Activated CD8-positive, alpha-beta memory T cell treated with anti-CD3 and anti-CD28 coated beads, Interleukin-2, amount 50 U/mL, for 1 hour (primary cell): ENCODE data around the gene ZBTB49.

ENCODE experiments used
- DNase-seq: peaks from one replicate; pipeline ENCODE4 v3.0.0-alpha.2; 2020; ENCODE audit errors: extremely low read depth

Gene ZBTB49

GRCh38 chr4:4277531-4277930 lies 12.5 kb upstream of the ZBTB49 start:
- no peak for DNase-seq

GRCh38 chr4:4281787-4282186 lies 8.3 kb upstream of the ZBTB49 start:
- DNase-seq, result no peak

- no peak for DNase-seq
Measured at GRCh38 chr4:4284827-4285618, 5.0 kb upstream of the ZBTB49 start.

- DNase-seq, result no peak
Measured at GRCh38 chr4:4288098-4288497, 2.0 kb upstream of the ZBTB49 start.

- no peak for DNase-seq
Measured at GRCh38 chr4:4289055-4289454, 996 bp upstream of the ZBTB49 start.

- DNase-seq, result no peak
Measured at GRCh38 chr4:4289597-4289940, 482 bp upstream of the ZBTB49 start.

GRCh38 chr4:4293279-4293678 lies 3.2 kb downstream of the ZBTB49 start:
- DNase-seq, result no peak

GRCh38 chr4:4296283-4296846 lies 6.3 kb downstream of the ZBTB49 start:
- DNase-seq, result no peak

GRCh38 chr4:4299006-4299405 lies 9.0 kb downstream of the ZBTB49 start:
- DNase-seq, result no peak

GRCh38 chr4:4302001-4302400 lies 11.9 kb downstream of the ZBTB49 start:
- DNase-seq, result no peak

- DNase-seq, result no peak
Measured at GRCh38 chr4:4302416-4302815, 12.4 kb downstream of the ZBTB49 start.

GRCh38 chr4:4306920-4307319 lies 16.9 kb downstream of the ZBTB49 start:
- DNase-seq, result no peak

- DNase-seq, result no peak
Measured at GRCh38 chr4:4308800-4309441, 18.9 kb downstream of the ZBTB49 start.

- no peak for DNase-seq
Measured at GRCh38 chr4:4311193-4311592, 21.1 kb downstream of the ZBTB49 start.

GRCh38 chr4:4315461-4316149 lies 25.6 kb downstream of the ZBTB49 start:
- DNase-seq, result no peak

- no peak for DNase-seq
Measured at GRCh38 chr4:4316150-4316495, 26.1 kb downstream of the ZBTB49 start.

GRCh38 chr4:4317496-4318232 lies 27.6 kb downstream of the ZBTB49 start:
- DNase-seq, result no peak

- DNase-seq, result no peak
Measured at GRCh38 chr4:4320528-4320927, 30.5 kb downstream of the ZBTB49 start.

- DNase-seq, result no peak
Measured at GRCh38 chr4:4320951-4321714, 31.1 kb downstream of the ZBTB49 start.

- no peak for DNase-seq
Measured at GRCh38 chr4:4321951-4322688, 32.1 kb downstream of the ZBTB49 start.
